ENCODE data around the gene SIX1. TPM values are rescaled to one million over a fixed set of nuclear protein-coding genes. Genes with fewer than 3 reads are reported as not detected.

The SIX1 gene
- total RNA-seq, 2 experiments from 2014 or later: not detected

DNA sequence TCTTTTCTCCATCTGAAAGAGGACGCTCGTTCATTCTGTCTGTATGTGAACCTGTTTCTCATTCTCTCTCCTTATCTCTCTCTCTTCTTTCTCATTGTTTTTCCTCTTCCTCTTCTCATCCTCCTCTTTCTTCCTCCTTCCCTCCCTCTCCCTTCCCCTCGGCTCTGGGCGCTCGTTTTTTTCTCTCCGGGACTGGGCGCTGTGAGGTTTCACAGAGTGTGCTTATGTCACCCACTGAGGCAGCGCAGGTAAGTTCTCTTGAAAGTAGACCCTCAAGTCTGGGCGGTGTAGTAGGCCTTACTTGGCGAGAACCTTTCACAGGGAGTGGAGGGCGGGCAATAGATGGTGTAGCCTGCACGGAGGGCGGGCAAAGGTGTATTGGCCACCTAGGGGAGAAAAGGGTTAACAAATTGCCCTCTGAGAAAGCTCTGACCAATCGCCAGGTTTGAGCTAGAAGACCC lies 4.5 kb upstream of the SIX1 start:
- DNase-seq (no peak), ATAC-seq (no peak)
- Mint-ChIP-seq H3K27ac (peak overlapping the region; percentile 53), H3K4me1 (ENCODE audit: low read depth) (peaks cover 55% of the 10 kb centered on the region), H3K27me3 (ENCODE audit: low read depth) (peaks cover 92% of the 10 kb centered on the region), H3K4me3 (peak overlapping the region; percentile 12), H3K9me3 (ENCODE audit: insufficient read depth) (no peaks in the 10 kb centered on the region), H3K36me3 (ENCODE audit: low read depth) (peaks cover 10% of the 10 kb centered on the region)
- ChIA-PET CTCF (interaction anchor here (1.1 to 1.5 kb wide), 2 partner anchors 13 to 367 kb away, joined by 3 read pairs; no protein-coding TSS in a partner anchor), POLR2A (no interaction called here)

DNA sequence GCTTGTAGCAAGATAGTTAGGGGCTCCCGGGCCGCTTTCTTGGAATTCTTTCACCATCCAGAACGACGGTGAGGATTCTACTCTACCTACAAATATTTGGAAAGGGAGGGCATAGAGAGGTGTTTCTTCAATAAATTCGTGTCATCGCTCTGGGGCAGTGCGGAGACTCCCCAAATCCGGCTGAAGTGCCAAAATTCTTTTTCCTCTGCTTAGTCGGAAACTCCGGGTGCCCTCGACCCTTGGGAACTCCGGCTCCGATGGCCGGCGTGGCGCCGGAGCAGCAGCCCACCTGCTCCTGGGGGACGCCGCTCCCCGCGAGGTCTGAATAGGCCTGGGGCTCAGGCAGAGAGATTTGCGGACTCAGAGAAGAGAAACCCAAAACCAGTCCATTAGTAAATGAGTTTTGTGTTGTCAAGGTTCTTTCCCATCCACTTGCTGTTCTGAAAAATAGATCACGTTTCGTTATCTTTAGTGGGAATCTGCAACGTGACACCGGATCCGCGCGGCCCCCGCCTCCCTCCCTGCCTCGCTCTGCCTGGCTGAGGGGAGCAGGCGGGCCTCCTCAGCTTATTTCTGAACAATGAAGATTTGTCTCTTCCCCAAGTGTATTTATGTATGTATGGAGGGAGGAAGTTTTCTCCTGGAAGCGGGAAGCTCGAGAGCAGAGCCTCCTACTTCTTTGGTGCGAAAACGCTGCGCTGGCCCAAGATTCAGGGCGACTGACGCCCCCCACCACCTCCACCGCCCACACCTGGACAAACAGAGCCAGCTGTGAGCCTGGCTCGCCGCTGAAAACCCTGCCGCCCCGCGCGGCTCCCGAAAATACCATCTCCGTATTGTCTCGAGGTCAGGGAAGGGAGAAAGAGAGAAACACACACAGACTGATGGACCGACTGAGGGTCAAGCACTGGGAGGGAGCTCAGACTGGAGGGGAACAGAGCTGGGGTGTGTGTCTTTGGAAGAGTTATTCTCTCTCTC lies 3.7 kb upstream of the SIX1 start:
- ATAC-seq (no peak), DNase-seq (no peak)
- POLR2A ChIA-PET: no interaction called here
- peak overlapping the region; percentile 34 for H3K27ac Mint-ChIP-seq
- peaks cover 10% of the 10 kb centered on the region for H3K36me3 Mint-ChIP-seq (ENCODE audit: low read depth)
- peaks cover 91% of the 10 kb centered on the region for H3K27me3 Mint-ChIP-seq (ENCODE audit: low read depth)
- H3K9me3 Mint-ChIP-seq (ENCODE audit: insufficient read depth): no peaks in the 10 kb centered on the region
- H3K4me3 Mint-ChIP-seq: peak overlapping the region; percentile 12
- CTCF ChIA-PET: no interaction called here
- peaks cover 57% of the 10 kb centered on the region for H3K4me1 Mint-ChIP-seq (ENCODE audit: low read depth)

DNA sequence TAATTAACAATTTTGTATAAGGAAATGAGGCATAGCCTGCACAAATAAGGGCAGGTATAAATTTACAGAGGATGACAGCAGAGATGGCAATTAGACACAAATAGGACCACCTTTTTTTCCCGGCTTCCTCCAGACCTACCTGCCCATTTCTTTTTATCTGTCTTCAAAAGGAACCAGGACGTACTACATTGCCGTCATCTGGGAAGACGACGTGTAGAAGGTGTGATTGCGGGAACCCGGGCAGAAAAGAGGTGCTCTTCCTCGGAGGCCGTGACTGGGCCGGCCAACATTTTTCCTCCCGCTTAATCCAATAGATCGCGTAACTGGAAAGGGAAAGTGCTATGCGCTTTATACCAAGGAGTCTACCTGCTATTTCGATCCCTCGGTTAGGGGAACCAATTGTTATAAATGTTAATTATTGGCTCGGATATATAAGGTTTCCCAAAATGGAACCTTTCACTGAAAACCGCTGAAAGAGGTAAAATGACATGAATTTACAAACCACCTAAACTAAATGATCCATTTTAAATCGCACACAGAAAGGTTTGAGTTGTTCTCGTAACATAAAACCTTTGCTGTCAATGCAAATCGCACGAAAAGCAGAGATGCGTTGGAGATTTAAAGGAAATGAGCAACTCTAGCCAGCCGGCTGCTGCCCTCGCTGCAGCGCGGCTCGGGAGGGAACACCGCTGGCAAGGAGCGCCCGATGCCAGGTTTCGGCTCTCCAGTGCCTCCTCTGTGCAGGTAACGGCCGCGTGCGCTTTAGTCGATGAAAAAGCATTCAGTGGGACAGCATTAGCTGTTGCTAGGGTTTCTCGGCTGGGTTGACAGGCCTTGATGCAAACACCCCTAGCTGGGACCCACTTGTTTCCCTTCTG lies 2.8 kb upstream of the SIX1 start:
- ATAC-seq (no peak), DNase-seq (no peak)
- peaks cover 59% of the 10 kb centered on the region for H3K4me1 Mint-ChIP-seq (ENCODE audit: low read depth)
- CTCF ChIA-PET: no interaction called here
- H3K27me3 Mint-ChIP-seq (ENCODE audit: low read depth): peaks cover 90% of the 10 kb centered on the region
- H3K27ac Mint-ChIP-seq: no peak overlapping the region
- peaks cover 10% of the 10 kb centered on the region for H3K36me3 Mint-ChIP-seq (ENCODE audit: low read depth)
- H3K9me3 Mint-ChIP-seq (ENCODE audit: insufficient read depth): no peaks in the 10 kb centered on the region
- POLR2A ChIA-PET: no interaction called here
- H3K4me3 Mint-ChIP-seq: no peak overlapping the region

DNA sequence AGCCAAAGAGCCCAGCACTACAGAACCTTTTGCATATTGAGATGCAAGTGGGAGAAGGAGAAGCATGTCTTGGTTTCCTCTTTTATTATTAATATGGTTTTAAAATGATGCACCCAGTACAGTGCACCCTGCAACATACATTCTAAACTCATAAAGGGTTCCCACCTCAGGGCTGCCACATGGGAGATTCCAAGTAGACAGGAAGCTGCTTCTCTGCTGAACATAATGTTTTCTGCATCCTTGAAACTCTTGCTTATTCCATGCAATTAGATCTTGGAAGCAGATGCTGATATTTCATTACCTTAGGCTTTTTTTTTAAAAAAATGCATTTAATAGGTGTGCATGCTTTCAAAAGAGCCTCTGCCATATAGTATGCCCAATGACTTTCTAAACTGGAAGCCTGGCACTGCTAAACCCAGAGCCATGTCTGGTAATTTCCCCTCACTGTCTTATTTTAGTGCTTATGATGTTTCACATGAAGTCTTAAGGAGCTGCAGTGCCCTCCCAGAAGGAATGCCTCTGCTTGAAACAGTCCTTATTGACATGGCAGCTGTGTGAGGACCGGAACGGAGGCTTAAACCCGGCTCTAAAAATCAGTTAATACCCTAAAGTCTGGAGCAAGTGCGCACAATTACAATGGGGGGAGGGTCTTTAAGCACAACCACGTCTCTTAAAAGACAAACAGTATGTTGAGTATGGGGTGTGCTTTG lies 2.0 kb upstream of the SIX1 start:
- peaks cover 10% of the 10 kb centered on the region for H3K36me3 Mint-ChIP-seq (ENCODE audit: low read depth)
- DNase-seq (no peak), ATAC-seq (no peak)
- no peak overlapping the region for H3K4me3 Mint-ChIP-seq
- H3K27ac Mint-ChIP-seq: no peak overlapping the region
- ChIA-PET CTCF (no interaction called here), POLR2A (no interaction called here)
- peaks cover 92% of the 10 kb centered on the region for H3K27me3 Mint-ChIP-seq (ENCODE audit: low read depth)
- no peaks in the 10 kb centered on the region for H3K9me3 Mint-ChIP-seq (ENCODE audit: insufficient read depth)
- H3K4me1 Mint-ChIP-seq (ENCODE audit: low read depth): peaks cover 58% of the 10 kb centered on the region

DNA sequence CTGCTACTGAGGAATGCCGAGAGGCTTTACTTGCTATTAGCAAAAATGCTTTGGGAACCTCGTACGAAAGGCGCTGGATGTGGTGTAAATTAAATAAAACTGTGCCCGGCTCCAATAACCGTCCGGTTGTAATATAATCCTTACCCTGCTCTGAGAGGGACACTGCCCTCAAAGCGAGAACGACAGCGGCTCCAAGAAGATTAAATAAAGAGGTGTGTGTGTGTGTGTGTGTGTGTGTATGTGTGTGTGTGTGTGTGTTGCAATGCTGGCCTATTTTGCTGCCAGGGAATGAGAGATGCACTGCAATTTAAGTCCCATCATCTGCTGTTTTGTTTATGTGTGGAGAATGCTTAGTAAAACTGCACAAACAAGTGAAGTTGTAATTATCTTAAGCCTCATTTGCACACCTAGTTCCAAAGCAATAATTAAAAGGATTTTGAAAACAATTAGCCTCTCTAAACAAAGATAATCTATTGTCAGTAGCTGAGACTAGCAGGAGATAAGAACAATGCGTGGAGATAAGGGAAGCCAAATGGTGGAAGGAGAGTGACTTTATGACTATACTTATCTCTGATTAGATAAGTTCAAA lies 1.2 kb upstream of the SIX1 start:
- CTCF ChIA-PET: no interaction called here
- no peaks in the 10 kb centered on the region for H3K9me3 Mint-ChIP-seq (ENCODE audit: insufficient read depth)
- peaks cover 92% of the 10 kb centered on the region for H3K27me3 Mint-ChIP-seq (ENCODE audit: low read depth)
- H3K27ac Mint-ChIP-seq: peak overlapping the region; percentile 62
- peaks cover 51% of the 10 kb centered on the region for H3K4me1 Mint-ChIP-seq (ENCODE audit: low read depth)
- H3K4me3 Mint-ChIP-seq: no peak overlapping the region
- ATAC-seq (no peak), DNase-seq (no peak)
- POLR2A ChIA-PET: interaction anchor here (0.8 kb wide), 1 partner anchor 82 kb away, joined by 4 read pairs; no protein-coding TSS in a partner anchor
- H3K36me3 Mint-ChIP-seq (ENCODE audit: low read depth): peaks cover 10% of the 10 kb centered on the region

DNA sequence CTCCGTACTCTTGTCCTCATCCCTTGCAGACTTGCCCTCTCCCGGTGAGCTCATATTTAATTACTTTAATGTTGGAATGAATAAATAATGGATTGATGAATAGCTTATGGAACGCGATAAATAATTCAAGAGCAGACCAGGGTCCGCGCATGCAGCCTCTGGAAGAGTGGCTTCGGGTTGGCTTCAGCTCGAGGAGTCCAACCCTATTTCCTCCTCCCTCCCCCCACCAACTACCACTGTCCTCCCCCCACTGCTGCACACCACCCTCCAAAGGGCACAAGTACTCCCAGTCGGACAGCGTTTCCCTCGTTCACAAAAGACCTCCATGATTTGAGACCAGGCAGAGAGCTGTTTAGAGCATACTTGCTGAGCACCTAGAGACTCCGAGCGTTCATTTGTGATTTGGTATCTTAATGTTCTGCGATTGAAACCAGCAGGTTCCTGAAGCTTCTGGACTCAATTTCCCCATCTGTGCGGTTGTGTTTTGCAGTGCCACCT lies 647 bp upstream of the SIX1 start:
- no peaks in the 10 kb centered on the region for H3K9me3 Mint-ChIP-seq (ENCODE audit: insufficient read depth)
- CTCF ChIA-PET: no interaction called here
- DNase-seq (no peak), ATAC-seq (no peak)
- POLR2A ChIA-PET: interaction anchor here (0.8 kb wide), 1 partner anchor 83 kb away, joined by 4 read pairs; no protein-coding TSS in a partner anchor
- peak overlapping the region; percentile 28 for H3K4me3 Mint-ChIP-seq
- peaks cover 47% of the 10 kb centered on the region for H3K4me1 Mint-ChIP-seq (ENCODE audit: low read depth)
- peaks cover 90% of the 10 kb centered on the region for H3K27me3 Mint-ChIP-seq (ENCODE audit: low read depth)
- peak overlapping the region; percentile 62 for H3K27ac Mint-ChIP-seq
- H3K36me3 Mint-ChIP-seq (ENCODE audit: low read depth): peaks cover 7% of the 10 kb centered on the region

DNA sequence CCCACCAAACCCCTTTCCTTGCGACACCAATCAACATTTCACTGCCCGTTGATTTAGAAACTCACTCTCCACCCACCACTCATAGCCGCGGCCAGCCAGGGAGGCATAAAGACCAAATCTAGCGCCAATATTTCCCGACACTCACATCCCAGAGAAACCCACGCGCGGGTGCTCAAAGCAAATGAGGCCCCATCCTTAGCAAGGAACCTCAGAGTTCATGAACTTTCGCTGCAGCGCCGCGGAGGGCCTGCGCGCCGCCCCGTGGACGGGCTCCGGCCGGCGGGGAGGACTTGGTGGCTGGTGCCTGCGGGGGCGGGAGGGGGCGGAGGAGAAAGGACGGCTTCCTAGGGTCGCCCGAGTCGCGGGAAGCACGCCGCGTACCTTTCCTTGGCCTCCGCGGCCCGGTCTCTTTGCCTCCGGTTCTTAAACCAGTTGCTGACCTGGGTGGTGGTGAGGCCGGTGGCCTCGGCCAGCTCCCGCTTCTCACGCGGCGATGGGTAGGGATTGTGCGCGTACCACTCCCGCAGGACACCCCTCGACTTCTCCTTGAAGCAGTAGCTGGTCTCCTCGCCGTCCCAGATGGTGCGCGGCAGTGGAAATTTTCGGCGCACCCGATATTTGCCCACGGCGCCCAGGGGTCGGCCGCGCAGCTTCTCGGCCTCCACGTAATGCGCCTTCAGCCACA lies 886 bp downstream of the SIX1 start:
- ChIA-PET CTCF (interaction anchor here (1.2 kb wide), 1 partner anchor 9 kb away, joined by 3 read pairs; no protein-coding TSS in a partner anchor), POLR2A (interaction anchor here (1.0 kb wide), 1 partner anchor 316 kb away, joined by 3 read pairs; no protein-coding TSS in a partner anchor)
- Mint-ChIP-seq H3K4me1 (ENCODE audit: low read depth) (peaks cover 42% of the 10 kb centered on the region), H3K9me3 (ENCODE audit: insufficient read depth) (no peaks in the 10 kb centered on the region), H3K27ac (peak overlapping the region; percentile 11), H3K27me3 (ENCODE audit: low read depth) (peaks cover 89% of the 10 kb centered on the region), H3K4me3 (peak overlapping the region; percentile 50), H3K36me3 (ENCODE audit: low read depth) (peaks cover 1% of the 10 kb centered on the region)
- no peak for ATAC-seq
- DNase-seq: no peak

DNA sequence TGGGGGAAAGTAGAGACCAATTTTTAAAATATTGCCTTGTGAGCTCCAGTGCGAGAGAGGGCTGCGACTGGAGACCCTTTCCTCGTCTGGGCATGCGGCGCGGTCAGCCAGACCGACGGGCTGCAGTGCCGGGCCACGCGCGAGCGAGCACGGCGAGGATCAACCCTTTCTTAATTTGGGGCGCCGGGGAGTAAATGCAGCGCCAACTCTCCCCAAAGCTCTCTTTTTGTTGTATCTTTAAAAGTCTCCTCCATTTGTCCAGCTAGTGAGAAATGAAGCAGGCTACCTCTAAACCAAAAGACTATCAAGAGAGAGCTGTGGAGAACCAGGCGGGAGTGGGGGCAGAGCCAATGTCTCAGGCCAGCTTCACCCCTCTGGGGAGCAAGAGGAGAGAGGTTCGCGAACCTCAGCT lies 1.4 kb downstream of the SIX1 start:
- CTCF ChIA-PET: interaction anchor here (1.2 kb wide), 1 partner anchor 8 kb away, joined by 3 read pairs; no protein-coding TSS in a partner anchor
- ATAC-seq: no peak
- DNase-seq: no peak
- no peaks in the 10 kb centered on the region for H3K9me3 Mint-ChIP-seq (ENCODE audit: insufficient read depth)
- peaks cover 88% of the 10 kb centered on the region for H3K27me3 Mint-ChIP-seq (ENCODE audit: low read depth)
- no peaks in the 10 kb centered on the region for H3K36me3 Mint-ChIP-seq (ENCODE audit: low read depth)
- H3K27ac Mint-ChIP-seq: peak overlapping the region; percentile 11
- H3K4me3 Mint-ChIP-seq: peak overlapping the region; percentile 34
- POLR2A ChIA-PET: interaction anchor here (1.0 kb wide), 1 partner anchor 316 kb away, joined by 3 read pairs; no protein-coding TSS in a partner anchor
- H3K4me1 Mint-ChIP-seq (ENCODE audit: low read depth): peaks cover 42% of the 10 kb centered on the region

DNA sequence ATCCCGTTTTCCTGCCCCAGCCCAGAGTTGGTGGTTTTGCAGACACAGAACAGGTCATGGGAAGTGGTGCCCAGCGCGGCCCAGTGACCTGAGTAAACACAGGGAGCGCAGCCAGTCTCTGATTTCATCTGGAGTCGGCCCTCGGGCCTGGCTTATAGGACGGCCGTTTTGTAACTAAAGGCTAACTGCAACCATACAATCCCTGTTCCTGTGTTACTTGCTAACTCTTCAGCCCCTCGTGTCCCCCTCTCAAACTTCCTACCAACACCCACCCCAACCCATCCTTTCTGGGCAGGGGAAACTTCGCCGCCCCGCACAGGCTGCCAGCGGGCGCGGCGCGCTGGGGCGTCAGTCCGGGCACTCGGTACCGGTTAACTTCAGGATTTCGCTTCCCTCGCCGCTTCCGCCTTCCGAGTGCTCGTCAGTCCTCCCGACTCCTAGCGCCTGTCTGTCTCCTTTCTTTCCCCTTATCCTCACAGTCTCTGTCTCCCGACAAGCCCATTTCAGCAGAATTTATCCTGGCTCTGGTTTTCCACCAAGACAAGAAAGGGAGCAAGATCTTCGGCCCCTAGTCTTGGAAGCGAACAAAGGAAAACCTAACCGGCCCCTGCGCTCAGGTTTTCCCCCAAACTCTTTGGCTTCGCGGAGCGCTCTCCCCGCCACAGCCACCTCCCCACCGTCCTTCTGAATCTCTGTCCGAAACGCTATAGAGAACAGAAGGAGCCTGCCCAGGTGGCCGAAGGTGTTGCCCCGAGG lies 2.0 kb downstream of the SIX1 start:
- CTCF ChIA-PET: no interaction called here

More for the DNA sequence above, 2.0 kb downstream of the SIX1 start:
- Mint-ChIP-seq H3K4me3 (peak overlapping the region; percentile 34), H3K36me3 (ENCODE audit: low read depth) (no peaks in the 10 kb centered on the region), H3K27ac (no peak overlapping the region), H3K4me1 (ENCODE audit: low read depth) (peaks cover 44% of the 10 kb centered on the region), H3K9me3 (ENCODE audit: insufficient read depth) (no peaks in the 10 kb centered on the region), H3K27me3 (ENCODE audit: low read depth) (peaks cover 87% of the 10 kb centered on the region)
- ATAC-seq: peak; percentile 31
- DNase-seq: no peak
- POLR2A ChIA-PET: interaction anchor here (1.0 kb wide), 1 partner anchor 315 kb away, joined by 3 read pairs; no protein-coding TSS in a partner anchor
